Keratinocyte (primary cell): ENCODE data around the gene ARHGAP1. TPM values are rescaled to one million over a fixed set of nuclear protein-coding genes. Genes with fewer than 3 reads are reported as not detected.

Experiments
- DNase-seq: peaks from one replicate; pipeline ENCODE4 v3.0.0-alpha.2; 2011; ENCODE audit warnings: low read depth, missing footprints, low spot score
- FAIRE-seq: peaks from 2 replicates; lab custom pipeline; 2011; peaks lifted over from hg19 to GRCh38; lab: Jason Lieb, UNC
- H2AFZ ChIP-seq: 2 replicates; pipeline ENCODE4 v1.6.0; 2012; ENCODE audit warnings: low read length, control low read depth, inconsistent platforms; ENCODE audit not compliant: control insufficient read depth
- H3K27ac ChIP-seq: 2 replicates; pipeline ENCODE4 v1.5.1; 2011; ENCODE audit warnings: low read length; ENCODE audit not compliant: control insufficient read depth, insufficient read depth
- H3K27me3 ChIP-seq: 3 replicates; pipeline ENCODE4 v1.6.0; 2011; ENCODE audit warnings: low read length; ENCODE audit not compliant: control insufficient read depth, insufficient read depth; ENCODE audit errors: extremely low read depth
- H3K36me3 ChIP-seq, 2 experiments: 2 replicates in 1 of 2; 3 replicates in 1 of 2; pipeline ENCODE4 v1.5.1; 2011; ENCODE audit warnings: low read length in 2 of 2, mild to moderate bottlenecking in 1 of 2; ENCODE audit not compliant: control insufficient read depth in 2 of 2, insufficient read depth in 2 of 2; ENCODE audit errors: extremely low read depth in 1 of 2
- H3K4me1 ChIP-seq: 3 replicates; pipeline ENCODE4 v1.5.1; 2011; ENCODE audit warnings: low read length; ENCODE audit not compliant: control insufficient read depth, insufficient read depth; ENCODE audit errors: extremely low read depth
- H3K4me2 ChIP-seq: 3 replicates; pipeline ENCODE4 v1.6.0; 2011; ENCODE audit warnings: low read depth, low read length; ENCODE audit not compliant: control insufficient read depth, insufficient read depth; ENCODE audit errors: extremely low read depth
- H3K4me3 ChIP-seq, 3 experiments: fragments of 200-600 bp in 1 of 3; sonication (generic) in 1 of 3; 2 replicates in 2 of 3; 3 replicates in 1 of 3; pipeline ENCODE4 v1.5.1; 2011 to 2016; ENCODE audit warnings: low read length in 3 of 3, mild to moderate bottlenecking in 3 of 3, control low read depth in 2 of 3, inconsistent platforms in 1 of 3, low read depth in 1 of 3, mixed read lengths in 1 of 3, mixed run types in 1 of 3, moderate library complexity in 1 of 3; ENCODE audit not compliant: control insufficient read depth in 2 of 3, insufficient read depth in 2 of 3; ENCODE audit errors: extremely low read depth in 1 of 3
- H3K79me2 ChIP-seq: 2 replicates; pipeline ENCODE4 v1.6.0; 2012; ENCODE audit warnings: low read length; ENCODE audit not compliant: control insufficient read depth, insufficient read depth
- H3K9ac ChIP-seq: 3 replicates; pipeline ENCODE4 v1.6.0; 2011; ENCODE audit warnings: low read length; ENCODE audit not compliant: control insufficient read depth, insufficient read depth; ENCODE audit errors: extremely low read depth
- H3K9me1 ChIP-seq: 3 replicates; pipeline ENCODE4 v1.6.0; 2011; ENCODE audit warnings: low read length; ENCODE audit not compliant: control insufficient read depth, insufficient read depth; ENCODE audit errors: extremely low read depth
- H3K9me3 ChIP-seq: 2 replicates; pipeline ENCODE4 v1.5.1; 2012; ENCODE audit warnings: low read depth, low read length; ENCODE audit not compliant: control insufficient read depth
- H4K20me1 ChIP-seq: 3 replicates; pipeline ENCODE4 v1.6.0; 2011; ENCODE audit warnings: low read length; ENCODE audit not compliant: control insufficient read depth, insufficient read depth; ENCODE audit errors: extremely low read depth
- EZH2 ChIP-seq: IDR thresholded peaks from one replicate; pipeline ENCODE4 v1.6.1; 2012; ENCODE audit warnings: inconsistent platforms, mild to moderate bottlenecking, low read length, moderate library complexity
- dilution Hi-C: fragments of 300-500 bp; cut with MboI; formaldehyde crosslinking; loops from one replicate; pipeline ENCODE4 v1.7.0; 2020; ENCODE audit warnings: low sequenced_read_pairs; ENCODE audit not compliant: extremely low pct_ligation_motif_present
- polyA plus RNA-seq, 5 experiments: library from polyadenylated mRNA; depleted of rRNA in 3 of 5; stranded (reverse) in 3 of 5; stranded (forward) in 1 of 5; unstranded in 1 of 5; fragments of >200 nt; gene quantifications; 1 replicate in 1 of 5; 2 replicates in 3 of 5; 3 replicates in 1 of 5; pipeline versions ENCODE4 v1.2.1 to v1.2.3, GENCODE V29; 2011 to 2012; ENCODE audit warnings: missing spikeins in 2 of 5, low read depth in 1 of 5, low replicate concordance in 1 of 5
- TF ChIP-seq, protein P1 (sequence below), 3 experiments: IDR thresholded peaks in 1 of 3; conservative IDR thresholded peaks in 1 of 3; optimal IDR thresholded peaks in 1 of 3; 2 replicates in 2 of 3; 3 replicates in 1 of 3; pipeline versions ENCODE3 to v1.5.1; 2011; ENCODE audit warnings: low read length in 3 of 3, mild to moderate bottlenecking in 3 of 3, moderate library complexity in 2 of 3, control low read depth in 1 of 3, inconsistent platforms in 1 of 3; ENCODE audit not compliant: insufficient read depth in 2 of 3; ENCODE audit errors: extremely low read depth in 1 of 3

Gene ARHGAP1
- polyA plus RNA-seq, 1 donor (not counting 4 experiments of a cell fraction or from before 2014, with no cell fraction given), result 19.5 TPM

DNA sequence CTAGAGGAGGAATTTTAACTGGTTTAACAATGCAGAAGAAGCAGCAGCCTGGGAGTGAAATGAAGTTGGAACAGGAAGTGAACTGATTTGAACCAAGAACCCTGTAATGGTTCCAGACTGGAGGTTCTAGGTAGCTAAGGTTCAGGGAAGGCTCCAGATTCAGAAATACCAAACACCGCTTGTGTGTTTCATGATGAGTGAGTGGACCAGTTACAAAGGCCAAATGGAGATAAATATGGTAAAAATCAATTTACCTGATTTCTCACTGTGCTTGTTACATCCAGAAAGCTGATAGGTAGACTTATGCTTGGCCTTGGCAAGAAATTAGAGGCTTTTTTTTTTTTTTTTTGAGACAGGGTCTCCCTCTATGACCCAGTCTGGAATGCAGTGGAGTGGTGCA lies 70.2 kb downstream of the ARHGAP1 start:
- Histone ChIP-seq H2AFZ (no peak overlapping the region), H3K27me3 (no peaks in the 10 kb centered on the region), H3K27ac (no peak overlapping the region), H3K79me2 (peaks cover 5% of the 10 kb centered on the region), H3K9me3 (no peaks in the 10 kb centered on the region), H3K4me3 (no peak overlapping the region), H4K20me1 (no peaks in the 10 kb centered on the region), H3K36me3 (peaks cover 4 to 10% of the 10 kb centered on the region in 2 experiments), H3K4me1 (no peaks in the 10 kb centered on the region), H3K9ac (no peak overlapping the region), H3K4me2 (no peak overlapping the region), H3K9me1 (no peaks in the 10 kb centered on the region)
- TF ChIP-seq, protein P1, sequence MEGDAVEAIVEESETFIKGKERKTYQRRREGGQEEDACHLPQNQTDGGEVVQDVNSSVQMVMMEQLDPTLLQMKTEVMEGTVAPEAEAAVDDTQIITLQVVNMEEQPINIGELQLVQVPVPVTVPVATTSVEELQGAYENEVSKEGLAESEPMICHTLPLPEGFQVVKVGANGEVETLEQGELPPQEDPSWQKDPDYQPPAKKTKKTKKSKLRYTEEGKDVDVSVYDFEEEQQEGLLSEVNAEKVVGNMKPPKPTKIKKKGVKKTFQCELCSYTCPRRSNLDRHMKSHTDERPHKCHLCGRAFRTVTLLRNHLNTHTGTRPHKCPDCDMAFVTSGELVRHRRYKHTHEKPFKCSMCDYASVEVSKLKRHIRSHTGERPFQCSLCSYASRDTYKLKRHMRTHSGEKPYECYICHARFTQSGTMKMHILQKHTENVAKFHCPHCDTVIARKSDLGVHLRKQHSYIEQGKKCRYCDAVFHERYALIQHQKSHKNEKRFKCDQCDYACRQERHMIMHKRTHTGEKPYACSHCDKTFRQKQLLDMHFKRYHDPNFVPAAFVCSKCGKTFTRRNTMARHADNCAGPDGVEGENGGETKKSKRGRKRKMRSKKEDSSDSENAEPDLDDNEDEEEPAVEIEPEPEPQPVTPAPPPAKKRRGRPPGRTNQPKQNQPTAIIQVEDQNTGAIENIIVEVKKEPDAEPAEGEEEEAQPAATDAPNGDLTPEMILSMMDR (optimal IDR thresholded peaks at IDR 0.05 in 1 of 3, IDR thresholded peaks at IDR 0.05 in 1 of 3, conservative IDR thresholded peaks at IDR 0.05 in 1 of 3; ENCODE audit: extremely low read depth in 1 of 3, insufficient read depth in 2 of 3, low read length in 3 of 3), result no peak
- no peak for TF ChIP-seq EZH2
- no peak for FAIRE-seq
- DNase-seq, result no peak
- dilution Hi-C loops, result no loop called here

DNA sequence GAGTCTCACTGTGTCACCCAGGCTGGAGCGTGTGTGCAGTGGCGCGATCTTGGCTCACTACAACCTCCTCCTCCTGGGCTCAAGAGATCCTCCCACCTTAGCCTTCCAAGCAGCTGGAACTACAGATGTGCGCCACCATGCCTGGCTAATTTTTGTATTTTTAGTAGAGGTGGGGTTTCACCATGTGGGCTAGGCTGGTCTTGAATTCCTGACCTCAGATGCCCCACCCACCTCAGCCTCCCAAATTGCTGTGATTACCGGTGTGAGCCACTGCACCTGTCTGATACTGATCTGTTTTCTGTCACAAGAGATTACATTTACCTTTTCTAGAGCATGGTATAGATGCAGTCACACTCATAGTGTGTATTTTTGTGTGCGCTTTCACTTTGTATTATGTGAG lies 71.5 kb downstream of the ARHGAP1 start:
- H3K4me1 ChIP-seq, result no peaks in the 10 kb centered on the region
- no peak for FAIRE-seq
- TF ChIP-seq, protein P1 (optimal IDR thresholded peaks at IDR 0.05 in 1 of 3, IDR thresholded peaks at IDR 0.05 in 1 of 3, conservative IDR thresholded peaks at IDR 0.05 in 1 of 3; ENCODE audit: extremely low read depth in 1 of 3, insufficient read depth in 2 of 3, low read length in 3 of 3), result no peak
- no peak for TF ChIP-seq EZH2
- H3K9me3 ChIP-seq, result no peaks in the 10 kb centered on the region
- no peaks in the 10 kb centered on the region for H4K20me1 ChIP-seq
- no peak overlapping the region for H3K4me3 ChIP-seq
- DNase-seq, result no peak
- peaks cover 6 to 11% of the 10 kb centered on the region in 2 experiments for H3K36me3 ChIP-seq
- no peak overlapping the region for H2AFZ ChIP-seq
- no peaks in the 10 kb centered on the region for H3K27me3 ChIP-seq
- H3K9me1 ChIP-seq, result no peaks in the 10 kb centered on the region
- H3K9ac ChIP-seq, result no peak overlapping the region
- H3K27ac ChIP-seq, result no peak overlapping the region
- dilution Hi-C loops, result no loop called here
- peaks cover 7% of the 10 kb centered on the region for H3K79me2 ChIP-seq
- no peak overlapping the region for H3K4me2 ChIP-seq

Other genes starting within 250 kb of the ARHGAP1 start
- gene AMBRA1, start 106.6 kb downstream of the ARHGAP1 start, polyA plus RNA-seq, result 8.6 to 15.2 TPM (median 10.5 TPM) in 3 replicates
- 5.5 to 6.4 TPM (median 5.6 TPM) in 3 replicates for gene HARBI1, start 83.4 kb downstream of the ARHGAP1 start, polyA plus RNA-seq
- 33.3 to 42.9 TPM (median 34.3 TPM) in 3 replicates for gene ATG13, start 83.1 kb downstream of the ARHGAP1 start, polyA plus RNA-seq
- gene ZNF408, start 412 bp upstream of the ARHGAP1 start, polyA plus RNA-seq, result 4.0 to 8.1 TPM (median 5.0 TPM) in 3 replicates
- gene F2, start 18.6 kb upstream of the ARHGAP1 start, polyA plus RNA-seq, result not detected in 3 replicates
- gene CKAP5, start 145.7 kb upstream of the ARHGAP1 start, polyA plus RNA-seq, result 68.3 to 96.4 TPM (median 87.5 TPM) in 3 replicates
- gene LRP4, start 217.9 kb upstream of the ARHGAP1 start, polyA plus RNA-seq, result 2.3 to 5.2 TPM (median 3.4 TPM) in 3 replicates
- gene CSTPP1, start 236.1 kb upstream of the ARHGAP1 start, polyA plus RNA-seq, result 17.8 to 33.4 TPM (median 20.0 TPM) in 3 replicates